Loucy (cell line): ENCODE data around the gene SMC6.

ENCODE experiments used
- CTCF ChIP-seq: fragments of 200-600 bp; sonication (generic); conservative IDR thresholded peaks from 2 replicates; pipeline ENCODE4 v1.5.1; 2014; ENCODE audit warnings: mild to moderate bottlenecking, antibody characterized with exemption, low read length
- EZH2phosphoT487 ChIP-seq: fragments of 200-600 bp; IDR thresholded peaks from 2 replicates; pipeline ENCODE4 v1.6.1; 2018; ENCODE audit warnings: antibody characterized with exemption, mild to moderate bottlenecking, moderate library complexity, borderline replicate concordance

GRCh38 chr2:17799301-17800120 is 45.9 kb upstream of the SMC6 start:
- TF ChIP-seq CTCF, result no peak
- TF ChIP-seq EZH2phosphoT487, result no peak
